GM13976 (cell line): ENCODE measurements around the gene ISOC1.

Experiments used
- DNase-seq: peaks from one replicate; pipeline ENCODE4 v3.0.0; 2012; ENCODE audit warnings: low spot score
- in situ Hi-C: fragments of 300-500 bp; cut with MboI; formaldehyde crosslinking; loops from one replicate; pipeline ENCODE4 v1.12.0; 2022; ENCODE audit warnings: low sequenced_read_pairs, mixed read lengths, inconsistent platforms; ENCODE audit not compliant: unreplicated experiment
- TF ChIP-seq, protein P1 (sequence below): IDR thresholded peaks from 2 replicates; pipeline ENCODE4 v1.5.1; 2012; ENCODE audit warnings: borderline replicate concordance, mild to moderate bottlenecking; ENCODE audit not compliant: insufficient read depth; ENCODE audit errors: extremely low read depth, missing control alignments, control extremely low read depth

The ISOC1 gene

DNA sequence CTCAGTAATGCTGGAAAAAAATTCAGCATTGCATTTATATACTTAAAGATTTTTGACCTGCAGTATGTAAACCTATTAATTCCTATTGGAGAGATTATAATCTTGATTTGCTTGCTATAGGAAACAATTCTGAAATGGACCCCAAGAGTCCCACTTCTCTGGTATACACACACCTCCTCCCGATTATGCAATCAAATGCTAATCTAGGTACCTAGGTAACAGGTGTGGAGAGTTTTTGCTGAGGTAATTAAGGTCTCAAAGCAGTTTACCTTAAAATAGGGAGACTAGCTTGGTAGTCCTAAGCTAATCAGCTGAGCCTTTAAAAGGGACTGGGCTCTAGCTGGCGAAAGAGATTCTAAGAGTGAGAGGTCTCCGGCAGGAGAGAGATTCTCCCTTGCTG, 22.2 kb downstream of the ISOC1 start:
- TF ChIP-seq, protein P1, sequence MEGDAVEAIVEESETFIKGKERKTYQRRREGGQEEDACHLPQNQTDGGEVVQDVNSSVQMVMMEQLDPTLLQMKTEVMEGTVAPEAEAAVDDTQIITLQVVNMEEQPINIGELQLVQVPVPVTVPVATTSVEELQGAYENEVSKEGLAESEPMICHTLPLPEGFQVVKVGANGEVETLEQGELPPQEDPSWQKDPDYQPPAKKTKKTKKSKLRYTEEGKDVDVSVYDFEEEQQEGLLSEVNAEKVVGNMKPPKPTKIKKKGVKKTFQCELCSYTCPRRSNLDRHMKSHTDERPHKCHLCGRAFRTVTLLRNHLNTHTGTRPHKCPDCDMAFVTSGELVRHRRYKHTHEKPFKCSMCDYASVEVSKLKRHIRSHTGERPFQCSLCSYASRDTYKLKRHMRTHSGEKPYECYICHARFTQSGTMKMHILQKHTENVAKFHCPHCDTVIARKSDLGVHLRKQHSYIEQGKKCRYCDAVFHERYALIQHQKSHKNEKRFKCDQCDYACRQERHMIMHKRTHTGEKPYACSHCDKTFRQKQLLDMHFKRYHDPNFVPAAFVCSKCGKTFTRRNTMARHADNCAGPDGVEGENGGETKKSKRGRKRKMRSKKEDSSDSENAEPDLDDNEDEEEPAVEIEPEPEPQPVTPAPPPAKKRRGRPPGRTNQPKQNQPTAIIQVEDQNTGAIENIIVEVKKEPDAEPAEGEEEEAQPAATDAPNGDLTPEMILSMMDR, result no peak
- no peak for DNase-seq
- in situ Hi-C loops, result loop anchor here (25.0 kb wide), 1 partner anchor 1554 kb away; no protein-coding TSS in a partner anchor

DNA sequence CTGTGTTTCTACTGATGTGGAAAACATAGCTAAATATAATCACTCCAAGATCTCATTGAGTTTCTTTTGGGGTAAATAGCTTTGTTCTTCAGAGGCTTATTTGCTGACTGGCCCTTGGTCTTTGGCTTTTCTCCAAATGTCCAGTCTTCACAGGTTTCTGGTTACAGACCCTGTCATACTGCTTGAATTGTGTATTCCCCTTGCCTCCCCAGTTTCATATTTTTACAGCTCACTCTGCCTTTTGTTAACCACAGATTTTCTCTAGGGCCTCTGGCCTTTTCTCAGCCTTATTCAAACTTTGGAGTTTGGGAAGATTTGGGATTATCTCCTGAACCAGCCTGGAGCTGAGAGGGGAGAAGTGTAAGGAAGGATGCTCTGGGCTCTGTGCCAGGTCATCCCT, 23.9 kb downstream of the ISOC1 start:
- in situ Hi-C loops, result loop anchor here (25.0 kb wide), 1 partner anchor 1556 kb away; no protein-coding TSS in a partner anchor
- DNase-seq, result no peak
- TF ChIP-seq, protein P1, result no peak

DNA sequence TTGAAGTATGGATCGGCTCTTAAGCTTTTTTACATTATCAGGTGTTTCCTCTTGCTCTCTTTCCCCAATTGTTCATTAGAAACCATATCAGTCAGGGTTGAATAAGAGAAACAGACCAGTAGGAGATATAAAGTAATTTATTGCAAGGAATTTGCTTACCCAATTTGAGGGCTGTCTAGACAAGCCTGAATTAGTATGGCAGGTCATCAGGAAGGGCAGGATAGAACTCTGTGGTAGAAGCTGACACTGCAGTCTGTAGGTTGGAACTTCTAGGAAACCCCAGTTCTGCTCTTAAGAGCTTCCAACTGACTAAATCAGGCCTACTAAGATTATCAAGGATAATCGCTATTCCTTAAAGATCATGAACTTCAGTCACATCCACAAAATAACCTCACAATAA, 24.3 kb downstream of the ISOC1 start:
- TF ChIP-seq, protein P1, result no peak
- no peak for DNase-seq

DNA sequence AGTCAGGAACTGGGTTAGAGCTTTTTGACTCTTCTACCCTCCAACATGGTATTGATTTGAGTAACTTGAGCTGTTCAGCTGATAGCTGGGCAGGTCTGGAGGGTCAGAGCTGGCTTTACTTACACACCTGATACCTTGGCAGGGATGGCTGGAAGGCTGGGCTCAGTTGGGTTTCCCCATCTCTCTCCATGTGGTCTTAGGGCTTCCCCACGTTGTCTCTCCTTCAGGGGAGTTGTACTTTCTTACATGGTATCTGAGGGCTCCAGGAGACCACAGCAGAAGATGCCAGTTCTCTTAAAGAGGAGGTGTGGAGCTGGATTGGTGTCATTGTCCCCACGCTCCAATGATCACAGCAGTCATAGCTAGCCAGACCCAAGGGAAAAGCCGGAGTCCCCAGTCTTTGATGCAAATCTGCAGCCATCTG, 25.6 kb downstream of the ISOC1 start:
- no peak for DNase-seq
- TF ChIP-seq, protein P1, result no peak
- in situ Hi-C loops, result loop anchor here (25.0 kb wide), 1 partner anchor 1558 kb away; no protein-coding TSS in a partner anchor

More for the DNA sequence above, 24.3 kb downstream of the ISOC1 start:
- in situ Hi-C loops, result loop anchor here (25.0 kb wide), 1 partner anchor 1557 kb away; no protein-coding TSS in a partner anchor

DNA sequence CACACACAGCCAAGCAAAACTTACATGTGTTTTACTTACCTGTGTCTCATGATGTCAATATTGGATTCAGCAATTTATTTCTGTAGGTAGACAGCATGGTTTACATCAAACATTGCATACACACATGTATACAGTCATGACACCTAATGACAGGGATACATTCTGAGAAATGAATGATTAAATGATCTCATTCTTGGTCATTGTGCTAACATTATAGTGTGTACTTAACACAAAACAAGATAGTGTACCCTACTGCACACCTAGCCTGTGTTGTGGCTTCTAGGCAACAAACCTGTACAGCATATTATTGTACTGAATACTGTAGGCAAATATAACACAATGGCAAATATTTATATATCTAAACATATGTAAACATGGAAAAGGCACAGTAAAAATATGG, 28.0 kb downstream of the ISOC1 start:
- DNase-seq, result no peak
- TF ChIP-seq, protein P1, result no peak
- in situ Hi-C loops, result loop anchor here (25.0 kb wide), 1 partner anchor 1560 kb away; no protein-coding TSS in a partner anchor

DNA sequence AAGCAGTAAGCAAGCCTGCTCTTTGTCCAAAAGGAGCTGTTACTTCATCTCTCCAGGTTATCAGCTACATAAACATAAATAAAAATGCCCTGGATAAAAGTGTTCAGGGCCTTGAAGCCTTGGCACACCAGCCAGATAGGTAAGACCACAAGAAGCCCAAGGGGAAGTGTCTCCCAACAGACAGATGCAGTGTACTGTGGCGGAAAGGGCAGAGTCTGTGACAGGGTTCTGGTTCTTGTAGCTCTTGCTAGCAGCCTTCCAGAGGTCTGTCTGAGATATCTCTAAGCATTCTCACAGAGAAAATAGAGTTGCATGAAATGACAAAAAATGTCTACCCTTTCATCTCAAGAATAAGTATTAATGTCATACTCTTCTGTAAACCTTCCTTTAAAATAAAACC, 30.1 kb downstream of the ISOC1 start:
- DNase-seq, result no peak
- in situ Hi-C loops, result loop anchor here (25.0 kb wide), 2 partner anchors 212 to 1562 kb away; no protein-coding TSS in a partner anchor
- TF ChIP-seq, protein P1, result no peak
